Muscle layer of colon (tissue), 2 donors: ENCODE data around the gene HNRNPC.

Experiments used
- H3K27ac ChIP-seq: one replicate; pipeline ENCODE4 v1.7.0; 2013; ENCODE audit warnings: low read depth, mild to moderate bottlenecking, low read length, moderate library complexity
- H3K27me3 ChIP-seq, 2 donors: one replicate each; pipeline ENCODE4 v1.7.0; 2013; ENCODE audit warnings: low read length in 2 of 2, mild to moderate bottlenecking in 2 of 2; ENCODE audit not compliant: insufficient read depth in 2 of 2, control insufficient read depth in 1 of 2
- H3K36me3 ChIP-seq: one replicate; pipeline ENCODE4 v1.7.0; 2013; ENCODE audit warnings: mild to moderate bottlenecking, low read length; ENCODE audit not compliant: insufficient read depth
- H3K4me1 ChIP-seq: one replicate; pipeline ENCODE4 v1.7.0; 2013; ENCODE audit warnings: mild to moderate bottlenecking, low read length; ENCODE audit not compliant: insufficient read depth
- H3K4me3 ChIP-seq, 2 donors: one replicate each; pipeline ENCODE4 v1.7.0; 2013; ENCODE audit warnings: low read length in 2 of 2, low read depth in 1 of 2, mild to moderate bottlenecking in 1 of 2, moderate library complexity in 1 of 2
- H3K9ac ChIP-seq: one replicate; pipeline ENCODE4 v1.7.0; 2013; ENCODE audit warnings: low read length
- H3K9me3 ChIP-seq: one replicate; pipeline ENCODE4 v1.7.0; 2013; ENCODE audit warnings: mild to moderate bottlenecking, low read length
- donor health status: abdominal sarcoma.
- donor health status: Adenocarcinoma of cecum.

HNRNPC gene

GRCh38 chr14:21267886-21268616 lies 1.2 kb downstream of the HNRNPC start:
- Histone ChIP-seq H3K27me3 (no peaks in the 10 kb centered on the region), H3K36me3 (peaks cover 10% of the 10 kb centered on the region), H3K9ac (peak overlapping the region; percentile 98), H3K4me3 (peak overlapping the region; percentile 59 to 84), H3K4me1 (peaks cover 36% of the 10 kb centered on the region), H3K9me3 (no peaks in the 10 kb centered on the region), H3K27ac (peak overlapping the region; percentile 85)

- Histone ChIP-seq H3K27me3 (no peaks in the 10 kb centered on the region), H3K9me3 (no peaks in the 10 kb centered on the region), H3K27ac (peak overlapping the region; percentile 27), H3K36me3 (peaks cover 12% of the 10 kb centered on the region), H3K4me3 (peak overlapping the region in 1 of 2 donors; percentile 84), H3K9ac (peak overlapping the region; percentile 98), H3K4me1 (peaks cover 42% of the 10 kb centered on the region)
Measured at GRCh38 chr14:21267431-21267845, 1.8 kb downstream of the HNRNPC start.

- Histone ChIP-seq H3K27me3 (no peaks in the 10 kb centered on the region), H3K9ac (no peak overlapping the region), H3K4me3 (no peak overlapping the region), H3K36me3 (peaks cover 27% of the 10 kb centered on the region), H3K9me3 (no peaks in the 10 kb centered on the region), H3K4me1 (peaks cover 51% of the 10 kb centered on the region), H3K27ac (no peak overlapping the region)
Measured at GRCh38 chr14:21264025-21264801, 5.0 kb downstream of the HNRNPC start.

DNA sequence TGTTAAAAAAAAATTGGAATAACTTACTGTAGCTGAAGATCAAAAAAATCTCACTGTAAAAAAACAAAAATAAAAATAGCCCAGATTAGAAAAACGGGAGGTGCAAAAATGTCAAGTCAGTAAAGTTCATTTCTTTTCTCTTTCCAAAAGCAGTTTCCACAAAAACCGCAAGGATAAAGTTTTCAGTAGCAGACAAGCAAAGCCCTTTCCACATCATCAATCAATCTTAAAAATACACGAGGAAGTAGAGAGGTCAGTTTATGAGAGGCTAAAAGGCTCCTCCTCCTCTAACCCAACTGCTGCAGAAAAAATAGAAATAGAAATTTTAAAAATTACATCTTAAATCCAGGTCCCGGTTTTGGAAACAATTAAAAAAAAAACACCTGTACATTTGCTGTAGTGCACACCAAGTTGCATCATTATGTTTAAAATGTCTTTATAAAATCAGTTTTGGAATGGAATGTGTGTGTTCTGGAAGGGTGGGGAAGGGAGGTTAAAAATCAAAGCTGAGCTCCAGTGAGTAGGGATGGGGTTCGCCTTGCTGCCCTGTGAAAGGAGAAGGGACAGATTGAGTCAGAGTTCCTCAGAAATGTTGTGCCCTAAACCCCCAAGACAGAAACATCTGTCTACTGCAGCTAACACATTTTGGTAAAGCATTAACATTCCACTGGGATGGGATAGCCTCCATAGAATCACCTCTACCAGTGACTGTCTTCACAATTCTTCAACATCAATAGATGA lies 5.8 kb downstream of the HNRNPC start:
- peaks cover 57% of the 10 kb centered on the region for H3K4me1 ChIP-seq
- no peaks in the 10 kb centered on the region for H3K27me3 ChIP-seq
- H3K27ac ChIP-seq = no peak overlapping the region
- H3K4me3 ChIP-seq = no peak overlapping the region
- no peaks in the 10 kb centered on the region for H3K9me3 ChIP-seq
- H3K36me3 ChIP-seq = peaks cover 30% of the 10 kb centered on the region
- H3K9ac ChIP-seq = no peak overlapping the region

DNA sequence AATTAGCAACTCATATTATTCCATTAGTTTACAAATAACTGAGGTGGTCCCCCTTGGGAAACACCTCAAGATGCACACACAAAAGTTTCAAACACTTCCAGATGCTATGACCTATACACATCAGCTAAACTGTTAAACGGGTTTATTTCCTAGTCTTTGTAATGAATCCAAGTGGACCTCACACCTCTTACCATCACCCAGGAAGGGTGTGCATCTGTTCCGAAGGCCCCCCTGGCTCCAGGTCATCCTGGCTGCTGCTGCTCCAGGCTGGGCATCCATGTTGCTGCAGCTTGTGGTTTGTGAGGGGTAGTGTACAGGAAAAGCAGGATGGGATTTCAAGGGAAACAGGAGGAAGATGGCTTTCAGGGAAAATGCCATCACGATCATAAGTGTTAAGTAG lies 6.8 kb downstream of the HNRNPC start:
- Histone ChIP-seq H3K4me3 (no peak overlapping the region), H3K4me1 (peaks cover 60% of the 10 kb centered on the region)

GRCh38 chr14:21261824-21262223 lies 7.4 kb downstream of the HNRNPC start:
- Histone ChIP-seq H3K9ac (no peak overlapping the region), H3K27me3 (no peaks in the 10 kb centered on the region), H3K36me3 (peaks cover 34% of the 10 kb centered on the region), H3K9me3 (no peaks in the 10 kb centered on the region), H3K4me1 (peaks cover 65% of the 10 kb centered on the region), H3K4me3 (no peak overlapping the region), H3K27ac (no peak overlapping the region)

More for the DNA sequence above, 6.8 kb downstream of the HNRNPC start:
- Histone ChIP-seq H3K27me3 (no peaks in the 10 kb centered on the region), H3K27ac (no peak overlapping the region), H3K9ac (no peak overlapping the region), H3K9me3 (no peaks in the 10 kb centered on the region), H3K36me3 (peaks cover 30% of the 10 kb centered on the region)

GRCh38 chr14:21258889-21259787 lies 10.1 kb downstream of the HNRNPC start:
- no peaks in the 10 kb centered on the region for H3K27me3 ChIP-seq
- H3K4me1 ChIP-seq = peaks cover 66% of the 10 kb centered on the region
- no peak overlapping the region for H3K4me3 ChIP-seq
- no peaks in the 10 kb centered on the region for H3K9me3 ChIP-seq
- no peak overlapping the region for H3K27ac ChIP-seq
- H3K9ac ChIP-seq = no peak overlapping the region
- H3K36me3 ChIP-seq = peaks cover 35% of the 10 kb centered on the region

DNA sequence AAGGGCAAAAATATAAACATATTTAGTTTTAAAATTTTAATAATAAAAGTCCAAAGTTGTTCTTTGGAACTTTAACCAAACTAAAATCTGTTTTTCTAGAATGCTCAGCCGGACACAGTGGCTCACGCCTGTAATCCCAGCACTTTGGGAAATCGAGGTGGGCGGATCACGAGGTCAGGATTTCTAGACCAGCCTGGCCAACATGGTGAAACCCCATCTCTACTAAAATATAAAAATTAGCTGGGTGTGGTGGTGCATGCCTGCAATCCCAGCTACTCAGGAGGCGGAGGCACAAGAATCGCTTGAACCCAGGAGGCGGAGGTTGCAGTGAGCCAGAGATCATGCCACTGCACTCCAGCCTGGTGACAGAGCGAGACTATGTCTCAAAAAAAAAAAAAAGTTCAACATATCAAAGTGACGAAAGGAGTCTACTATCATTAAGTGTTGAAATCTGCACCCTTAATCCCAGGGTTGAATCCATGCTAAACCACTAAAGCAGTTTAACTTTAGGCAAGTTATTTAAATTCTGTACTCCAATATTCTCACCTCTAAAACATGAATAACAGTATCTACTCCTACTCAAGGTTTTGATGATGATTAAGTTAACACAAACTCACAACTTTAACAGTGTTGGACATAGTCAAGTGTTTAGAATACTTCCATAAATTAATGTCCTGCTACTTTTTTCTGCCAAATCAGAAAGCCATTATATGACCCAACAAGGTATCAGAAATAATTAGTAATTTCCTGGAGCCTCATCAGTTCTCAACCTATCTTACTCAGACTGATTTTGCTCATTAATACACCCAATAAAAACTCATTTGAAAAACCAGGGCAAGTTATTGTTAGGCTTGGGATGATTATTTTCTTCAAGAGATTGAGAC lies 11.0 kb downstream of the HNRNPC start:
- Histone ChIP-seq H3K27me3 (no peaks in the 10 kb centered on the region), H3K9ac (no peak overlapping the region)

DNA sequence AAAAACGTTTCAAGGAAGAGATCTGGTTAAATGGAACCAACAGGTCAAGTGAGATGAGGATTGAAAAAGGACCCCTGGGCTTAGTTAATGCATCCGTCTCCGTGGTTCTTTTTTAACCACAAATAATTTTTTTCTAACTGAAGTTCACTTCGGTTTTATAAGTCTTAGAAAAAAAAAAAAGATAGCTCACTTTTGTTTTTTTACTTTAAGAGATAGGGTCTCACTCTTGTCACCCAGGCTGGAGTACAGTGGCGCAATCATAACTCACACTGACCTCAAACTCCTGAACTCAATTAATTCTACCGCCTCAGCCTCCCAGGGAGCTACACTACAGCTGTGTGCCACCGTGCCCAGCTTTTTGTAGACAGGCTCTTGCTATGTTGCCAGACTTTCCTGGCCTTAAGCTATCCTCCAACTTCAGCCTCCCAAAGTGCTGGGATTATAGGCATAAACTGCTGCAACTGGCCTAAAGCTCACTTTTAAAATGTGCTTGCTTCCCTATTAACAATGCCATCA lies 11.8 kb downstream of the HNRNPC start:
- peaks cover 23% of the 10 kb centered on the region for H3K36me3 ChIP-seq
- peaks cover 51% of the 10 kb centered on the region for H3K4me1 ChIP-seq
- no peak overlapping the region for H3K4me3 ChIP-seq
- H3K27ac ChIP-seq = no peak overlapping the region
- H3K27me3 ChIP-seq = no peaks in the 10 kb centered on the region
- H3K9ac ChIP-seq = no peak overlapping the region
- H3K9me3 ChIP-seq = no peaks in the 10 kb centered on the region

More for the DNA sequence above, 11.0 kb downstream of the HNRNPC start:
- H3K4me1 ChIP-seq = peaks cover 58% of the 10 kb centered on the region
- H3K27ac ChIP-seq = no peak overlapping the region
- peaks cover 26% of the 10 kb centered on the region for H3K36me3 ChIP-seq
- H3K4me3 ChIP-seq = no peak overlapping the region
- H3K9me3 ChIP-seq = no peaks in the 10 kb centered on the region
